ENCODE results near the gene HDAC9.

GRCh38 chr7:18708204-18708603 lies 212.7 kb downstream of the HDAC9 start:
- TF ChIP-seq, protein P1, sequence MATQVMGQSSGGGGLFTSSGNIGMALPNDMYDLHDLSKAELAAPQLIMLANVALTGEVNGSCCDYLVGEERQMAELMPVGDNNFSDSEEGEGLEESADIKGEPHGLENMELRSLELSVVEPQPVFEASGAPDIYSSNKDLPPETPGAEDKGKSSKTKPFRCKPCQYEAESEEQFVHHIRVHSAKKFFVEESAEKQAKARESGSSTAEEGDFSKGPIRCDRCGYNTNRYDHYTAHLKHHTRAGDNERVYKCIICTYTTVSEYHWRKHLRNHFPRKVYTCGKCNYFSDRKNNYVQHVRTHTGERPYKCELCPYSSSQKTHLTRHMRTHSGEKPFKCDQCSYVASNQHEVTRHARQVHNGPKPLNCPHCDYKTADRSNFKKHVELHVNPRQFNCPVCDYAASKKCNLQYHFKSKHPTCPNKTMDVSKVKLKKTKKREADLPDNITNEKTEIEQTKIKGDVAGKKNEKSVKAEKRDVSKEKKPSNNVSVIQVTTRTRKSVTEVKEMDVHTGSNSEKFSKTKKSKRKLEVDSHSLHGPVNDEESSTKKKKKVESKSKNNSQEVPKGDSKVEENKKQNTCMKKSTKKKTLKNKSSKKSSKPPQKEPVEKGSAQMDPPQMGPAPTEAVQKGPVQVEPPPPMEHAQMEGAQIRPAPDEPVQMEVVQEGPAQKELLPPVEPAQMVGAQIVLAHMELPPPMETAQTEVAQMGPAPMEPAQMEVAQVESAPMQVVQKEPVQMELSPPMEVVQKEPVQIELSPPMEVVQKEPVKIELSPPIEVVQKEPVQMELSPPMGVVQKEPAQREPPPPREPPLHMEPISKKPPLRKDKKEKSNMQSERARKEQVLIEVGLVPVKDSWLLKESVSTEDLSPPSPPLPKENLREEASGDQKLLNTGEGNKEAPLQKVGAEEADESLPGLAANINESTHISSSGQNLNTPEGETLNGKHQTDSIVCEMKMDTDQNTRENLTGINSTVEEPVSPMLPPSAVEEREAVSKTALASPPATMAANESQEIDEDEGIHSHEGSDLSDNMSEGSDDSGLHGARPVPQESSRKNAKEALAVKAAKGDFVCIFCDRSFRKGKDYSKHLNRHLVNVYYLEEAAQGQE (IDR thresholded peaks at IDR 0.05; ENCODE audit: borderline replicate concordance in 1 of 2, low read depth in 1 of 2, low read length in 2 of 2) = no peak
- TF ChIP-seq, protein P2, sequence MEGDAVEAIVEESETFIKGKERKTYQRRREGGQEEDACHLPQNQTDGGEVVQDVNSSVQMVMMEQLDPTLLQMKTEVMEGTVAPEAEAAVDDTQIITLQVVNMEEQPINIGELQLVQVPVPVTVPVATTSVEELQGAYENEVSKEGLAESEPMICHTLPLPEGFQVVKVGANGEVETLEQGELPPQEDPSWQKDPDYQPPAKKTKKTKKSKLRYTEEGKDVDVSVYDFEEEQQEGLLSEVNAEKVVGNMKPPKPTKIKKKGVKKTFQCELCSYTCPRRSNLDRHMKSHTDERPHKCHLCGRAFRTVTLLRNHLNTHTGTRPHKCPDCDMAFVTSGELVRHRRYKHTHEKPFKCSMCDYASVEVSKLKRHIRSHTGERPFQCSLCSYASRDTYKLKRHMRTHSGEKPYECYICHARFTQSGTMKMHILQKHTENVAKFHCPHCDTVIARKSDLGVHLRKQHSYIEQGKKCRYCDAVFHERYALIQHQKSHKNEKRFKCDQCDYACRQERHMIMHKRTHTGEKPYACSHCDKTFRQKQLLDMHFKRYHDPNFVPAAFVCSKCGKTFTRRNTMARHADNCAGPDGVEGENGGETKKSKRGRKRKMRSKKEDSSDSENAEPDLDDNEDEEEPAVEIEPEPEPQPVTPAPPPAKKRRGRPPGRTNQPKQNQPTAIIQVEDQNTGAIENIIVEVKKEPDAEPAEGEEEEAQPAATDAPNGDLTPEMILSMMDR (CRISPR knock-in tag; IDR thresholded peaks at IDR 0.05) = no peak
- TF ChIP-seq ZNF790 (CRISPR knock-in tag; IDR thresholded peaks at IDR 0.05; ENCODE audit: borderline replicate concordance) (no peak), RFX1 (IDR thresholded peaks at IDR 0.05) (no peak), POLR2A (IDR thresholded peaks at IDR 0.05; ENCODE audit: insufficient read depth in 1 of 2, low read depth in 2 of 2, low read length in 2 of 2) (no peak), SUZ12 (IDR thresholded peaks at IDR 0.05; ENCODE audit: low read depth, low read length) (no peak), EP300 (IDR thresholded peaks at IDR 0.05; ENCODE audit: low read depth in 2 of 2, low read length in 2 of 2) (no peak), EP300 (CRISPR knock-in tag; IDR thresholded peaks at IDR 0.05; ENCODE audit: borderline replicate concordance) (no peak), JUN (CRISPR knock-in tag; IDR thresholded peaks at IDR 0.05) (no peak), TGIF2 (CRISPR knock-in tag; IDR thresholded peaks at IDR 0.05) (no peak), ZNF564 (CRISPR knock-in tag; IDR thresholded peaks at IDR 0.05) (no peak)
